HCT116 (cell line): ENCODE data around the gene ZBTB7C. TPM values are rescaled to one million over a fixed set of nuclear protein-coding genes. Genes with fewer than 3 reads are reported as not detected.

Experiments used
- ATAC-seq: fragments of 200-7000 bp; cut with Tn5 transposase; 2 replicates; pipeline ENCODE4 v1.9.1; 2020; ENCODE audit warnings: mild to moderate bottlenecking, moderate library complexity
- BruUV-seq: library from RNA; stranded (reverse); fragments of 400-500 nt; replicated peaks from 2 replicates; lab custom pipeline; 2021; lab: Mats Ljungman, UMichigan
- CTCF ChIA-PET: fragments of 300-600 bp; sonication (Branson Sonifier 250); formaldehyde crosslinking; loops from one replicate; lab custom pipeline; 2021; ENCODE audit warnings: antibody characterized with exemption; lab: Charles Lee
- POLR2A ChIA-PET: fragments of 300-600, 350-600 bp; sonication (Branson Sonifier 250); formaldehyde crosslinking; loops from one replicate; lab custom pipeline; 2021; ENCODE audit warnings: antibody characterized with exemption; lab: Charles Lee
- RAD21 ChIA-PET, 2 experiments: fragments of 300-600 bp; sonication (Branson Sonifier 250); formaldehyde crosslinking; loops; one replicate each; lab custom pipeline; 2023; ENCODE audit warnings: low total read pairs in 2 of 2; ENCODE audit not compliant: uncharacterized antibody in 2 of 2, unreplicated experiment in 2 of 2, low non-redundant PET in 1 of 2; lab: Charles Lee
- DNase-seq: peaks from one replicate; pipeline ENCODE4 v3.0.0-alpha.2; 2010; ENCODE audit warnings: low read depth, low spot score
- H2AFZ ChIP-seq: fragments of 200-600 bp; shearing (Covaris generic), sonication (generic); 2 replicates; pipeline ENCODE4 v1.6.1; 2017; ENCODE audit warnings: low read depth, mixed run types, mixed read lengths, antibody characterized with exemption, low read length; ENCODE audit not compliant: poor library complexity, severe bottlenecking
- H3K27ac ChIP-seq: 2 replicates; pipeline ENCODE4 v1.5.1; 2012; ENCODE audit warnings: low read depth, low read length
- H3K27me3 ChIP-seq: fragments of 200-600 bp; sonication (generic); 2 replicates; pipeline ENCODE4 v1.6.1; 2016; ENCODE audit warnings: mixed run types, low read length, mixed read lengths; ENCODE audit not compliant: insufficient read depth
- H3K36me3 ChIP-seq, 2 experiments: fragments of 200-500 bp in 1 of 2; fragments of 200-600 bp in 1 of 2; sonication (Bioruptor generic) in 1 of 2; sonication (generic) in 1 of 2; 2 replicates each; pipeline versions ENCODE4 v1.5.1 to v1.6.1; 2014 to 2016; ENCODE audit warnings: low read length in 2 of 2, inconsistent platforms in 1 of 2, mixed read lengths in 1 of 2, mixed run types in 1 of 2; ENCODE audit not compliant: insufficient read depth in 2 of 2, control insufficient read depth in 1 of 2
- H3K4me1 ChIP-seq, 2 experiments: fragments of 200-600 bp in 1 of 2; sonication (generic) in 1 of 2; 2 replicates each; pipeline versions ENCODE4 v1.5.1 to v1.6.1; 2012 to 2017; ENCODE audit warnings: low read length in 2 of 2, inconsistent platforms in 1 of 2, mild to moderate bottlenecking in 1 of 2, mixed read lengths in 1 of 2, mixed run types in 1 of 2, moderate library complexity in 1 of 2; ENCODE audit not compliant: insufficient read depth in 2 of 2, control insufficient read depth in 1 of 2
- H3K4me2 ChIP-seq: fragments of 200-600 bp; sonication (generic); 2 replicates; pipeline ENCODE4 v1.6.1; 2017; ENCODE audit warnings: mixed run types, low read length, mixed read lengths
- H3K4me3 ChIP-seq, 2 experiments: fragments of 200-600 bp in 1 of 2; sonication (generic) in 1 of 2; replicated peaks in 1 of 2; 2 replicates each; pipeline ENCODE4 v1.5.1; 2011 to 2016; ENCODE audit warnings: low read length in 2 of 2, control low read depth in 1 of 2, low read depth in 1 of 2, mild to moderate bottlenecking in 1 of 2, mixed read lengths in 1 of 2, mixed run types in 1 of 2
- H3K79me2 ChIP-seq: fragments of 200-600 bp; sonication (generic); 2 replicates; pipeline ENCODE4 v1.6.1; 2017; ENCODE audit warnings: mild to moderate bottlenecking, mixed run types, low read length, moderate library complexity, mixed read lengths; ENCODE audit not compliant: insufficient read depth
- H3K9ac ChIP-seq: fragments of 200-600 bp; sonication (generic); 2 replicates; pipeline ENCODE4 v1.6.1; 2016; ENCODE audit warnings: low read length, mixed read lengths
- H3K9me2 ChIP-seq: fragments of 200-600 bp; sonication (generic), shearing (Covaris generic); 2 replicates; pipeline ENCODE4 v1.6.1; 2017; ENCODE audit warnings: mixed run types, mild to moderate bottlenecking, moderate library complexity; ENCODE audit not compliant: insufficient read depth
- H3K9me3 ChIP-seq, 2 experiments: fragments of 200-500 bp in 1 of 2; fragments of 200-600 bp in 1 of 2; sonication (Bioruptor generic) in 1 of 2; sonication (generic) in 1 of 2; 2 replicates each; pipeline ENCODE4 v1.6.1; 2014 to 2017; ENCODE audit warnings: low read length in 2 of 2, mixed read lengths in 2 of 2, inconsistent platforms in 1 of 2, low read depth in 1 of 2, mild to moderate bottlenecking in 1 of 2, mixed run types in 1 of 2, moderate library complexity in 1 of 2; ENCODE audit not compliant: control insufficient read depth in 1 of 2, insufficient read depth in 1 of 2
- H4K20me1 ChIP-seq: fragments of 200-600 bp; sonication (generic), shearing (Covaris generic); 2 replicates; pipeline ENCODE4 v1.6.1; 2017; ENCODE audit warnings: mixed run types, mild to moderate bottlenecking, moderate library complexity; ENCODE audit not compliant: insufficient read depth
- EGR1 ChIP-seq: IDR thresholded peaks from 2 replicates; pipeline ENCODE4 v1.6.1; 2012; ENCODE audit warnings: low read depth
- FOSL1 ChIP-seq: IDR thresholded peaks from 2 replicates; pipeline ENCODE4 v1.6.1; 2012; ENCODE audit warnings: low read depth
- JUND ChIP-seq: IDR thresholded peaks from 2 replicates; pipeline ENCODE4 v1.6.1; 2012
- POLR2A ChIP-seq: IDR thresholded peaks from 2 replicates; pipeline ENCODE4 v1.7.0; 2011; ENCODE audit warnings: borderline replicate concordance; ENCODE audit not compliant: insufficient read depth, insufficient read length; ENCODE audit errors: extremely low read depth
- POLR2AphosphoS5 ChIP-seq: IDR thresholded peaks from 2 replicates; pipeline ENCODE4 v1.6.1; 2011; ENCODE audit warnings: mild to moderate bottlenecking, low read depth, low read length, moderate library complexity
- RAD21 ChIP-seq: IDR thresholded peaks from 2 replicates; pipeline ENCODE4 v1.6.1; 2012; ENCODE audit warnings: low read depth, mild to moderate bottlenecking
- SIN3A ChIP-seq: IDR thresholded peaks from 2 replicates; pipeline ENCODE4 v1.6.1; 2012; ENCODE audit warnings: low read depth
- SP1 ChIP-seq: IDR thresholded peaks from 2 replicates; pipeline ENCODE4 v1.6.1; 2012; ENCODE audit warnings: low read depth
- SRF ChIP-seq: IDR thresholded peaks from 2 replicates; pipeline ENCODE4 v1.6.1; 2012; ENCODE audit warnings: low read depth
- TCF7L2 ChIP-seq: IDR thresholded peaks from 2 replicates; pipeline ENCODE4 v1.7.0; 2011; ENCODE audit warnings: borderline replicate concordance, inconsistent platforms; ENCODE audit not compliant: insufficient read depth, insufficient read length; ENCODE audit errors: extremely low read depth
- YY1 ChIP-seq: IDR thresholded peaks from 2 replicates; pipeline ENCODE4 v1.6.1; 2011; ENCODE audit warnings: low read length, low read depth, moderate library complexity, mild to moderate bottlenecking; ENCODE audit not compliant: insufficient replicate concordance; ENCODE audit errors: extremely low read depth
- ZFX ChIP-seq: fragments of 450-650 bp; IDR thresholded peaks from 2 replicates; pipeline ENCODE4 v1.6.1; 2017
- intact Hi-C: fragments of 100-400 bp; cut with micrococcal nuclease; formaldehyde crosslinking; loops from 2 replicates; pipeline ENCODE4 v1.10.0; 2022
- total RNA-seq: library from RNA; stranded (reverse); gene quantifications from one replicate; pipeline ENCODE4 v1.2.1, GENCODE V29; 2021; ENCODE audit not compliant: unreplicated experiment
- TF ChIP-seq, protein P1 (sequence below): IDR thresholded peaks from 2 replicates; pipeline ENCODE4 v1.6.1; 2012

Gene ZBTB7C
- total RNA-seq, 1 experiment from 2014 or later, result 0.37 TPM

DNA sequence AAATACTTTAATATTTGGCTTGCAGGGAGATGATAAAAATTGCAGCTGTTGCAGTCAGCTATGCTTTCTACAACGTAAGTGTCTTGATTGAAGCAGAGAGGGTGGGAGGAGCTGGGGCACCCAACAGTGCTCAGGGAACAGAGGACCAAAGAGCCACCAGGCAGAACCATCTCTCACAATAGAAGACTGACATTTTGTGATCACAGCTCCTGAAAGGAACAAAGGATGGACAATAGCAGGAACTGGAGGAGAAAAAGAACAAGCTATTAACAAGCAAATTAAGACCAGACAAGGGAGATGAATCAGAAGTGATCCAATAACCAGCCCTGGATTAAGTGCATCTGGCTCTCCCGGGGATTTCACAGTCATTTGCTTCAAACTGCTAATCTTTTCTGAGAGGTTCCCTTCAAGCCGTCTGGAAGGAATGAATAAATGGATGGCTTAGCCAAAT lies 413.1 kb downstream of the ZBTB7C start:
- Histone ChIP-seq H3K27ac (no peak overlapping the region), H4K20me1 (no peaks in the 10 kb centered on the region), H3K4me3 (no peak overlapping the region), H3K9ac (no peak overlapping the region), H3K27me3 (no peaks in the 10 kb centered on the region), H3K4me2 (no peak overlapping the region), H3K9me3 (peaks cover 4 to 6% of the 10 kb centered on the region in 2 experiments; a peak in 2 of 4 replicates), H3K36me3 (no peaks in the 10 kb centered on the region), H2AFZ (no peak overlapping the region), H3K9me2 (no peaks in the 10 kb centered on the region), H3K79me2 (no peaks in the 10 kb centered on the region), H3K4me1 (no peaks in the 10 kb centered on the region)
- DNase-seq (no peak), ATAC-seq (no peak)
- intact Hi-C loops, result no loop called here
- BruUV-seq, result no TSS peak
- TF ChIP-seq POLR2A (no peak), SIN3A (no peak), ZFX (no peak), POLR2AphosphoS5 (no peak), FOSL1 (no peak), TCF7L2 (no peak)
- CTCF ChIA-PET, result no interaction called here
- POLR2A ChIA-PET, result no interaction called here
- RAD21 ChIA-PET, result no interaction called here

DNA sequence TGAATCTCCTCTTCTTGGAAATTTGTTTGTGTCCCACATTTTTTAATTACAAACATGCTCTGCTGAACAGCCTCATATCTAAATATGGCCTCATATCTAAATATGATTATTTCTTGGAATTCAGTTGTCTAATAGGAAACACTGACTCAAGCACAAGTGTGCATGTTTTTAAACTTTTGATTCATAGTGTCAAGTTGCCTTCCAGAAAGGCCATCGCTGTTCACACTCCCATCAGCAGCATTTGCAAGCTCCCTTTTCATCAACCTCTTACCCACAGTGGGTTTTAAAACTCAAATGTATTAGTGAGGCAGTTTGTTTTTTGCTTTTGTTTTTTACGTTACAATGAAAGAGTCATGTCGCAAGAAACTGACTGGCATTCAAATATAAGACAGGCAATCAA lies 413.5 kb downstream of the ZBTB7C start:
- POLR2A ChIA-PET, result no interaction called here
- H3K27ac ChIP-seq, result no peak overlapping the region
- H3K36me3 ChIP-seq, result no peaks in the 10 kb centered on the region
- CTCF ChIA-PET, result no interaction called here
- H3K9me2 ChIP-seq, result no peaks in the 10 kb centered on the region
- ATAC-seq (no peak), DNase-seq (no peak)
- H3K79me2 ChIP-seq, result no peaks in the 10 kb centered on the region
- no peaks in the 10 kb centered on the region for H3K27me3 ChIP-seq
- H3K4me3 ChIP-seq, result no peak overlapping the region
- no peaks in the 10 kb centered on the region for H4K20me1 ChIP-seq
- H3K9ac ChIP-seq, result no peak overlapping the region
- H3K4me2 ChIP-seq, result no peak overlapping the region
- H3K4me1 ChIP-seq, result no peaks in the 10 kb centered on the region
- intact Hi-C loops, result no loop called here
- H2AFZ ChIP-seq, result no peak overlapping the region
- TF ChIP-seq TCF7L2, result no peak
- TF ChIP-seq SP1, result no peak
- no peak for TF ChIP-seq SIN3A
- no peak for TF ChIP-seq POLR2AphosphoS5
- TF ChIP-seq YY1, result no peak
- no peak for TF ChIP-seq RAD21
- no peak for TF ChIP-seq POLR2A
- TF ChIP-seq JUND, result no peak
- no peak for TF ChIP-seq EGR1
- TF ChIP-seq, protein P1, sequence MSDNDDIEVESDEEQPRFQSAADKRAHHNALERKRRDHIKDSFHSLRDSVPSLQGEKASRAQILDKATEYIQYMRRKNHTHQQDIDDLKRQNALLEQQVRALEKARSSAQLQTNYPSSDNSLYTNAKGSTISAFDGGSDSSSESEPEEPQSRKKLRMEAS, result no peak
- TF ChIP-seq SRF, result no peak
- TF ChIP-seq, all 23 proteins: peak for 0
- peaks cover 4 to 6% of the 10 kb centered on the region in 2 experiments; a peak in 2 of 4 replicates for H3K9me3 ChIP-seq
- RAD21 ChIA-PET, result no interaction called here
- no TSS peak for BruUV-seq
